ENCODE measurements around the gene SLC2A1. TPM values are rescaled to one million over a fixed set of nuclear protein-coding genes. Genes with fewer than 3 reads are reported as not detected.
A peak's percentile ranks its signal among the peaks of the same experiment; 100 is the strongest.

Gene SLC2A1
- total RNA-seq, 1 donor from 2014 or later: 511 TPM

- no peak for TF ChIP-seq CTCF (IDR thresholded peaks at IDR 0.05; ENCODE audit: unreplicated experiment)
- H3K27ac Mint-ChIP-seq (ENCODE audit: unreplicated experiment): no peak overlapping the region
- peaks cover 60% of the 10 kb centered on the region for H3K4me1 Mint-ChIP-seq (ENCODE audit: unreplicated experiment)
- DNase-seq (ENCODE audit: low spot score): no peak
- peak overlapping the region; percentile 79 for H3K4me3 Mint-ChIP-seq (ENCODE audit: unreplicated experiment)
- peaks cover 20% of the 10 kb centered on the region for H3K36me3 Mint-ChIP-seq (ENCODE audit: low read depth, unreplicated experiment)
- H3K27me3 Mint-ChIP-seq (ENCODE audit: unreplicated experiment): peaks cover 7% of the 10 kb centered on the region
- no peaks in the 10 kb centered on the region for H3K9me3 Mint-ChIP-seq (ENCODE audit: unreplicated experiment)
Observed at GRCh38 chr1:42960566-42961311, 2.1 kb upstream of the SLC2A1 start.

GRCh38 chr1:42960122-42960390 lies 1.4 kb upstream of the SLC2A1 start:
- no peaks in the 10 kb centered on the region for H3K9me3 Mint-ChIP-seq (ENCODE audit: unreplicated experiment)
- peaks cover 9% of the 10 kb centered on the region for H3K27me3 Mint-ChIP-seq (ENCODE audit: unreplicated experiment)
- no peak for DNase-seq (ENCODE audit: low spot score)
- H3K4me1 Mint-ChIP-seq (ENCODE audit: unreplicated experiment): peaks cover 61% of the 10 kb centered on the region
- no peak overlapping the region for H3K27ac Mint-ChIP-seq (ENCODE audit: unreplicated experiment)
- TF ChIP-seq CTCF (IDR thresholded peaks at IDR 0.05; ENCODE audit: unreplicated experiment): no peak
- H3K36me3 Mint-ChIP-seq (ENCODE audit: low read depth, unreplicated experiment): peaks cover 27% of the 10 kb centered on the region
- H3K4me3 Mint-ChIP-seq (ENCODE audit: unreplicated experiment): peak overlapping the region; percentile 96

GRCh38 chr1:42957880-42958487 lies 684 bp downstream of the SLC2A1 start:
- Mint-ChIP-seq H3K27ac (ENCODE audit: unreplicated experiment) (no peak overlapping the region), H3K36me3 (ENCODE audit: low read depth, unreplicated experiment) (peaks cover 38% of the 10 kb centered on the region), H3K9me3 (ENCODE audit: unreplicated experiment) (no peaks in the 10 kb centered on the region), H3K27me3 (ENCODE audit: unreplicated experiment) (peaks cover 9% of the 10 kb centered on the region), H3K4me1 (ENCODE audit: unreplicated experiment) (peaks cover 72% of the 10 kb centered on the region), H3K4me3 (ENCODE audit: unreplicated experiment) (peak overlapping the region; percentile 100)
- TF ChIP-seq CTCF (IDR thresholded peaks at IDR 0.05; ENCODE audit: unreplicated experiment): no peak
- DNase-seq (ENCODE audit: low spot score): peak; percentile 61

GRCh38 chr1:42957229-42957879 lies 1.3 kb downstream of the SLC2A1 start:
- Mint-ChIP-seq H3K36me3 (ENCODE audit: low read depth, unreplicated experiment) (peaks cover 38% of the 10 kb centered on the region), H3K27me3 (ENCODE audit: unreplicated experiment) (peaks cover 9% of the 10 kb centered on the region), H3K9me3 (ENCODE audit: unreplicated experiment) (no peaks in the 10 kb centered on the region), H3K4me1 (ENCODE audit: unreplicated experiment) (peaks cover 70% of the 10 kb centered on the region), H3K27ac (ENCODE audit: unreplicated experiment) (peak overlapping the region; percentile 88), H3K4me3 (ENCODE audit: unreplicated experiment) (peak overlapping the region; percentile 100)
- no peak for TF ChIP-seq CTCF (IDR thresholded peaks at IDR 0.05; ENCODE audit: unreplicated experiment)
- no peak for DNase-seq (ENCODE audit: low spot score)

GRCh38 chr1:42956739-42957138 lies 1.9 kb downstream of the SLC2A1 start:
- Mint-ChIP-seq H3K36me3 (ENCODE audit: low read depth, unreplicated experiment) (peaks cover 40% of the 10 kb centered on the region), H3K9me3 (ENCODE audit: unreplicated experiment) (no peaks in the 10 kb centered on the region), H3K27me3 (ENCODE audit: unreplicated experiment) (peaks cover 9% of the 10 kb centered on the region), H3K4me1 (ENCODE audit: unreplicated experiment) (peaks cover 70% of the 10 kb centered on the region), H3K27ac (ENCODE audit: unreplicated experiment) (peak overlapping the region; percentile 88), H3K4me3 (ENCODE audit: unreplicated experiment) (peak overlapping the region; percentile 100)
- no peak for DNase-seq (ENCODE audit: low spot score)
- no peak for TF ChIP-seq CTCF (IDR thresholded peaks at IDR 0.05; ENCODE audit: unreplicated experiment)

All from endothelial cell (in vitro differentiated cells).